Measurements from ENCODE around the gene ZNF580. TPM values are rescaled to one million over a fixed set of nuclear protein-coding genes. Genes with fewer than 3 reads are reported as not detected.

ZNF580 gene
- total and polyA plus RNA-seq, 2 of the 13 experiments (the other 11 are each of a cell fraction or from before 2014, with no cell fraction given) = 4.4 to 6.0 TPM

DNA sequence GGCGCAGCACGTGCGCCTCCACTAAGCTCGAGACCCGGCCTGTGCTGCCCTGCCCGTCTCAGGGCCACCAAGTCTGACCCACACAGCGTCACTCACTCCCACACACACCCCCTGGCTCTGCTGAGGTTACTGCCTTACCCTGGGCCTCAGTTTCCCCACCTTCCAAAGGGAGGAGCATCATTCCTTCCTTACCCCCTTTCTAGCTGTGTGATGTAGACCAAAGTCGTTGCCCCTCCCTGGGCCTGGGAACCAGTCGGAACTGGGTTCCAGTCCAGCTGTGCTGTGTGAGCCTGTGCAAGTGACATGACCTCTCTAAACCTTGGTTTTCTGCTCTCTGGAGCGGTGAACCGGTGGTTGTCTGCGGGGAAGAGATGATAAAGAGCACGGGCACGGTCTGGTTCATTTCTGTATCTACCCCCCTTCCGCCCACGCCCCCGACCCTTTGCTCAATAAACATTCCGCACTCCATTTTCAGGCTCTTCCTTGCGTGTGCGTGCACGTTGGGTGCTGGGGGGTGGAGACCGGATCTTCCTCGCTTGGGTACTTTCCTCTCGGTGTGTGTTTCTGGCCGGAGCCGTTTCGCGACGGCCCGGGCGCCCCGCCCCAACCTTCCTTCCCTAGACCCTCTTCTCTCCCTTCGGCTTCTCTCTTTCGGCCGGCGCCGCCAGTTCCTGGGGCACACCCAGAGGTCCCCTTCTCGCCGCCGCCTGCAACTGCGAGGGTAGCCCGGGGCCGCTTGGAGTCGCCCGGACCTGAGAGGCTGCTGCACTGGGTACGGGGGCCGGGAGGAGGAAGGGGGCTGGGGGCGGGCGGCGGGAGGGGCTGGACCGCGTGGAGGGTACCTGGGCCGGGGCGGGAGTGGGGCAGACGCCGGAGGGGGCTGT is 2.4 kb downstream of the ZNF580 start, which contains the start of gene ZNF581 (continued):
- TF ChIP-seq HES4 (CRISPR knock-in tag; IDR thresholded peaks at IDR 0.05; ENCODE audit: borderline replicate concordance) (no peak; the same call in 1 of the 2 replicates), MED1 (CRISPR knock-in tag; IDR thresholded peaks at IDR 0.05) (peak; percentile 64), KLF13 (CRISPR knock-in tag; IDR thresholded peaks at IDR 0.05) (no peak), ZNF768 (CRISPR knock-in tag; IDR thresholded peaks at IDR 0.05) (peak; percentile 96), RFX3 (CRISPR knock-in tag; IDR thresholded peaks at IDR 0.05) (no peak), ATAD3A (CRISPR knock-in tag; IDR thresholded peaks at IDR 0.05) (no peak), ZNF180 (CRISPR knock-in tag; IDR thresholded peaks at IDR 0.05; ENCODE audit: borderline replicate concordance, low read depth) (no peak), SP5 (CRISPR knock-in tag; IDR thresholded peaks at IDR 0.05; ENCODE audit: borderline replicate concordance, low read depth) (peak; percentile 88), SIN3A (IDR thresholded peaks at IDR 0.05; ENCODE audit: borderline replicate concordance, low read depth, low read length) (peak; percentile 90), ZNF709 (CRISPR knock-in tag; IDR thresholded peaks at IDR 0.05) (no peak), SAFB2 (CRISPR knock-in tag; IDR thresholded peaks at IDR 0.05; ENCODE audit: borderline replicate concordance, low read depth) (no peak), ZNF564 (CRISPR knock-in tag; IDR thresholded peaks at IDR 0.05) (no peak), HHEX (CRISPR knock-in tag; IDR thresholded peaks at IDR 0.05) (no peak), ZNF615 (CRISPR knock-in tag; IDR thresholded peaks at IDR 0.05; ENCODE audit: borderline replicate concordance) (peak; percentile 72; the same call in 1 of the 2 replicates), KLF6 (CRISPR knock-in tag; IDR thresholded peaks at IDR 0.05) (peak; percentile 40; the same call in 1 of the 2 replicates), ELK4 (CRISPR knock-in tag; IDR thresholded peaks at IDR 0.05; ENCODE audit: borderline replicate concordance) (no peak), FIP1L1 (IDR thresholded peaks at IDR 0.05; ENCODE audit: borderline replicate concordance, insufficient read depth, low read depth, low read length) (no peak), ZNF282 (IDR thresholded peaks at IDR 0.05; ENCODE audit: partially characterized antibody) (no peak), ZFP37 (CRISPR knock-in tag; IDR thresholded peaks at IDR 0.05; ENCODE audit: borderline replicate concordance) (no peak), CENPT (CRISPR knock-in tag; IDR thresholded peaks at IDR 0.05; ENCODE audit: low read depth) (no peak)
- TF ChIP-seq, protein P1, sequence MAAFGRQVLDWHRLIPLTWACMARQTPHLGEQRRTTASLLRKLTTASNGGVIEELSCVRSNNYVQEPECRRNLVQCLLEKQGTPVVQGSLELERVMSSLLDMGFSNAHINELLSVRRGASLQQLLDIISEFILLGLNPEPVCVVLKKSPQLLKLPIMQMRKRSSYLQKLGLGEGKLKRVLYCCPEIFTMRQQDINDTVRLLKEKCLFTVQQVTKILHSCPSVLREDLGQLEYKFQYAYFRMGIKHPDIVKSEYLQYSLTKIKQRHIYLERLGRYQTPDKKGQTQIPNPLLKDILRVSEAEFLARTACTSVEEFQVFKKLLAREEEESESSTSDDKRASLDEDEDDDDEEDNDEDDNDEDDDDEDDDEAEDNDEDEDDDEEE (CRISPR knock-in tag; IDR thresholded peaks at IDR 0.05) = 0 out of 2 replicates have a peak, but pooled peaks have one; percentile 45
- TF ChIP-seq, protein P2, sequence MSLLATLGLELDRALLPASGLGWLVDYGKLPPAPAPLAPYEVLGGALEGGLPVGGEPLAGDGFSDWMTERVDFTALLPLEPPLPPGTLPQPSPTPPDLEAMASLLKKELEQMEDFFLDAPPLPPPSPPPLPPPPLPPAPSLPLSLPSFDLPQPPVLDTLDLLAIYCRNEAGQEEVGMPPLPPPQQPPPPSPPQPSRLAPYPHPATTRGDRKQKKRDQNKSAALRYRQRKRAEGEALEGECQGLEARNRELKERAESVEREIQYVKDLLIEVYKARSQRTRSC (CRISPR knock-in tag; IDR thresholded peaks at IDR 0.05; ENCODE audit: low read depth) = 0 out of 2 replicates have a peak, but pooled peaks have one; percentile 33
- TF ChIP-seq, protein P3, sequence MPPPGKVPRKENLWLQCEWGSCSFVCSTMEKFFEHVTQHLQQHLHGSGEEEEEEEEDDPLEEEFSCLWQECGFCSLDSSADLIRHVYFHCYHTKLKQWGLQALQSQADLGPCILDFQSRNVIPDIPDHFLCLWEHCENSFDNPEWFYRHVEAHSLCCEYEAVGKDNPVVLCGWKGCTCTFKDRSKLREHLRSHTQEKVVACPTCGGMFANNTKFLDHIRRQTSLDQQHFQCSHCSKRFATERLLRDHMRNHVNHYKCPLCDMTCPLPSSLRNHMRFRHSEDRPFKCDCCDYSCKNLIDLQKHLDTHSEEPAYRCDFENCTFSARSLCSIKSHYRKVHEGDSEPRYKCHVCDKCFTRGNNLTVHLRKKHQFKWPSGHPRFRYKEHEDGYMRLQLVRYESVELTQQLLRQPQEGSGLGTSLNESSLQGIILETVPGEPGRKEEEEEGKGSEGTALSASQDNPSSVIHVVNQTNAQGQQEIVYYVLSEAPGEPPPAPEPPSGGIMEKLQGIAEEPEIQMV (CRISPR knock-in tag; IDR thresholded peaks at IDR 0.05; ENCODE audit: low read depth) = no peak
